Activated naive CD8-positive, alpha-beta T cell treated with anti-CD3 and anti-CD28 coated beads, Interleukin-2, amount 10 ng/mL, durations not matched to agents 7 days and 5 days (primary cell): ENCODE data around the gene RSL1D1. TPM values are rescaled to one million over a fixed set of nuclear protein-coding genes. Genes with fewer than 3 reads are reported as not detected.
"Not testable (repeated sequence)": the region's sequence is repeated elsewhere in the genome, so short reads cannot be mapped to it uniquely, and the experiment has no call there.

Experiments
- ATAC-seq: fragments of 150-1000 bp; cut with Tn5 transposase; one replicate; pipeline ENCODE4 v1.10.0; 2021; ENCODE audit warnings: low read depth, moderate library complexity
- POLR2A ChIA-PET: fragments of 350-600 bp; sonication (Branson Sonifier 250); formaldehyde crosslinking; loops from one replicate; lab custom pipeline; 2021; ENCODE audit warnings: antibody characterized with exemption; lab: Charles Lee
- DNase-seq: peaks from one replicate; pipeline ENCODE4 v3.0.0; 2021
- H3K27ac Mint-ChIP-seq: one replicate; pipeline ENCODE4 v1.8.0; 2022; ENCODE audit warnings: mild to moderate bottlenecking, mixed read lengths
- H3K27me3 Mint-ChIP-seq: one replicate; pipeline ENCODE4 v1.8.0; 2022; ENCODE audit warnings: mild to moderate bottlenecking, moderate library complexity, mixed read lengths
- H3K36me3 Mint-ChIP-seq: one replicate; pipeline ENCODE4 v1.8.0; 2021; ENCODE audit warnings: mild to moderate bottlenecking, mixed read lengths
- H3K4me1 Mint-ChIP-seq: one replicate; pipeline ENCODE4 v1.8.0; 2021; ENCODE audit warnings: mixed read lengths
- H3K4me3 Mint-ChIP-seq: one replicate; pipeline ENCODE4 v1.8.0; 2022; ENCODE audit warnings: mild to moderate bottlenecking, moderate library complexity, mixed read lengths
- H3K9me3 Mint-ChIP-seq: one replicate; pipeline ENCODE4 v1.8.0; 2021; ENCODE audit warnings: mixed read lengths
- total RNA-seq, 2 experiments: library from RNA; stranded (reverse); gene quantifications; one replicate each; pipeline ENCODE4 v1.2.3, GENCODE V29; 2021

The RSL1D1 gene
- total RNA-seq, 2 experiments from 2014 or later, result 159 to 165 TPM

DNA sequence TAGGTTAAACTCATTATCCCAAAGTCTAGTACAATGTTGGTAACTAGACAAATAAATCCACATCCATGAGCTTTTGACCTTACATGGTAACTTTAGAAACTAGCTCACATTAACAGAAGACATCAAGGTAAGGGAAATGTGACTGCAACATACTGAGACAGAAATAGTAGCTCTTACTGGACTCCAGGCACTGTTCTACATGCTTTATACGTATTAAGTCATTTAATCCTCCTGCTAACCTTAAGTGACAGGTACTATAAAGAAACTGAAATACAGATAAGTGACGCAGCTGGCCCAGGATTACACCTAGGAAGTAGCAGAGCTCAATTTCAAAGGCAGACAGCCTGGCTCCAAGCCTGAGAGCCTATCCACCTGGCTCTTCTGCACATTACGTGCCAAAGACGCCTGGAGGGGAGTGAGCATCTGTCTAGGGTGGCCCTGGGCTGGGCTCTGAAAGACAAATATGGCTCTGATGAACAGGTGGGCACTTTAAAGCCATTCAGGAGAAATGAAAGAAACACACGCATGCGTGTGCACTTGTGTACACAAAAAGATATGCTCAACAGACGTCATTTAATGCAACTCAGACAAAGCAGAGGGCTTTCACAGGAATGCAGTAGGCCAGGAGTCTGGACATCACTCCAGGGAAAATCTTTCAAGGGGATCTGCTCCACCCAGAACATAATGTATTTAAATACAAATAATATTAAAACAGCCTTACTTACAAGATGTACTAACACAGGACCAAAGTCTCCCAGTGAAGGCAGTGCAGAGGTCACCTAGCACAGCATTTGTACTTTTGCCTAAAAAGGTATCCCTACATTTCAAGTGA, 58.7 kb downstream of the RSL1D1 start:
- Mint-ChIP-seq H3K27ac (peak overlapping the region; percentile 49), H3K4me1 (peaks cover 53% of the 10 kb centered on the region), H3K27me3 (no peaks in the 10 kb centered on the region), H3K36me3 (peaks cover 27% of the 10 kb centered on the region), H3K4me3 (peak overlapping the region; percentile 3), H3K9me3 (no peaks in the 10 kb centered on the region)
- DNase-seq, result no peak
- POLR2A ChIA-PET, result interaction anchor here (0.6 to 2.0 kb wide), 2 partner anchors 9 to 216 kb away, joined by 4 read pairs; no protein-coding TSS in a partner anchor
- ATAC-seq, result no peak

DNA sequence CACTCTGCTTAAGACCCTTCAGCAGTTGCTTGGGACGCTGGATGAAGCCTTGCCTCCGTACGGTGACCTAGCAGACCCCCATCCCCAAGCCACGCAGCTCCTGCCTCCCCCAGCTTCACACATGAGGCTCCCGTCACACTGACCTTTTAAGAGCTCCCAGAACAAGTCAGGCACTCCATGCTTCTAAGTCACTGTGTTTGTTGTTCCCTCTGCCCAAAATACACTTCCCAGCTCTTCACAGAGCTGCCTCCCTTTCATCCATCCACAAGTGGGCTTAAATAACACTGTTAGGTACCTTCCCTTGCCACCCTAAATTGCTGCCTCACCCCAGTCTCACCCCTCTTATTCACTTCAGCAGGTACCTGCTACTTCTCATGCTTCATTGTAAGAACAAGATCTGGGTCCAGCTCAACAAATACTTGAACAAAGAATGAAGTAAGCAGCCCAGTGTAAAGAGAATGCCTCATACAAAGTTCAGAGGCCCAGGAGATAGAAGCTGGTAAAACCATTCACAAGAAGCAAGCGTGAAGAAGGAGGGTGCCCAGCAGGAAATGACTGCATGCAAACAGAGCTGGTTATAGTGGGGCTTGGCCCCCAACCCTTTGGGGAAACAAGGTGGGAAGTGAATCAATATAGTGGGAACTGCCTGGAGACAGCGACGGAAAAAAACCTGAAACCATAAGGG, 60.1 kb downstream of the RSL1D1 start:
- Mint-ChIP-seq H3K36me3 (peaks cover 30% of the 10 kb centered on the region), H3K4me3 (no peak overlapping the region), H3K4me1 (peaks cover 67% of the 10 kb centered on the region), H3K27ac (peak overlapping the region; percentile 12), H3K27me3 (no peaks in the 10 kb centered on the region), H3K9me3 (no peaks in the 10 kb centered on the region)
- DNase-seq (no peak), ATAC-seq (no peak)
- POLR2A ChIA-PET, result interaction anchor here (0.6 to 1.2 kb wide), 2 partner anchors 9 to 15 kb away, joined by 3 read pairs; no protein-coding TSS in a partner anchor

DNA sequence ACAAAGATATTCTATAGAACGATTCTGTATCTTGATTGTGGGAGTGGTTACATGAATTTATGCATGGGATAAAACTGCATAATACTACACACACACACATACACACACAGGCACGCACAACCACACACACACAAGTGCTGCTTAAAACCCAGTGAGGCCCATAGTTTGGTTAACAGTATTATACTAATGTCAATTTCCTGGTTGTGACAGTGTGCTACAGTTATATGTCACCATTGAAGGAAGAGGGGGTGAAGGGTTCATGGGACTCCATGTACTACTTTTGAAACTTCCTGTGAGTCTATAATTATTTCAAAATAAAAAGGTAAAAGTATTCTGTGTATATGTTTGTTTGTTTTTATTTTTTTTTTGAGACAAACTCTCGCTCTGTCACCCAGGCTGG, 62.4 kb downstream of the RSL1D1 start:
- ATAC-seq (no peak), DNase-seq (no peak)
- Mint-ChIP-seq H3K27ac (no peak overlapping the region), H3K27me3 (no peaks in the 10 kb centered on the region), H3K4me1 (peaks cover 56% of the 10 kb centered on the region), H3K4me3 (no peak overlapping the region), H3K36me3 (peaks cover 19% of the 10 kb centered on the region), H3K9me3 (no peaks in the 10 kb centered on the region)
- POLR2A ChIA-PET, result no interaction called here

GRCh38 chr16:11784980-11785599, 66.3 kb downstream of the RSL1D1 start:
- POLR2A ChIA-PET, result interaction anchor here (0.7 to 4.2 kb wide), 5 partner anchors 10 to 66 kb away, joined by 3 to 21 read pairs (median 4); partner anchors contain the start of genes RSL1D1, TXNDC11 and ZC3H7A
- H3K27ac Mint-ChIP-seq, result peak overlapping the region; percentile 92
- H3K4me3 Mint-ChIP-seq, result not testable (repeated sequence)

GRCh38 chr16:11784381-11784780, 67.0 kb downstream of the RSL1D1 start:
- peak overlapping the region; percentile 78 for H3K27ac Mint-ChIP-seq
- POLR2A ChIA-PET, result interaction anchor here (1.0 to 4.2 kb wide), 4 partner anchors 8 to 16 kb away, joined by 3 to 21 read pairs (median 4); partner anchors contain the start of gene ZC3H7A
- H3K4me3 Mint-ChIP-seq, result peak overlapping the region; percentile 51
- H3K36me3 Mint-ChIP-seq, H3K9me3 Mint-ChIP-seq, DNase-seq, ATAC-seq, H3K27me3 Mint-ChIP-seq: not testable (repeated sequence)
- H3K4me1 Mint-ChIP-seq, result peaks cover 55% of the 10 kb centered on the region

More at GRCh38 chr16:11784980-11785599, 66.3 kb downstream of the RSL1D1 start:
- DNase-seq, H3K9me3 Mint-ChIP-seq, H3K36me3 Mint-ChIP-seq, ATAC-seq, H3K27me3 Mint-ChIP-seq: not testable (repeated sequence)
- peaks cover 55% of the 10 kb centered on the region for H3K4me1 Mint-ChIP-seq

DNA sequence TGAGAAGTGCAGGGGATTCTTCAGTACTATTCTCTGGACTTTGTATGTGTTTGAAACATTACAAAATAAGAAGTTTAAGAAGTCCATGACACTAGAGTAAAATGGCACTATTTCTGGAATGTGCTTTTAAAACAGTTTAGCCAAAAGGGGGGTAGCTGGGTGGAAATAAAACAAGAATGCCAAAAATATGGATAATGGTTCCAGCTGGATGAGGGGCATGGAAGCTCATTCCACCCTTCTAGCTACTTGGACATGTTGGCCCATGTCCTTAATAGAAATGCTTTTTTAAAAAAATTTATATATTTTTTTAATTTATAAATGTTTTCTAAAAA, 67.3 kb downstream of the RSL1D1 start:
- Mint-ChIP-seq H3K4me3 (peak overlapping the region; percentile 78), H3K36me3 (peaks cover 7% of the 10 kb centered on the region), H3K4me1 (peaks cover 55% of the 10 kb centered on the region), H3K27ac (peak overlapping the region; percentile 97), H3K9me3 (no peaks in the 10 kb centered on the region), H3K27me3 (no peaks in the 10 kb centered on the region)
- POLR2A ChIA-PET, result interaction anchor here (1.0 to 4.2 kb wide), 3 partner anchors 9 to 16 kb away, joined by 4 to 21 read pairs (median 4); partner anchors contain the start of gene ZC3H7A
- DNase-seq (no peak), ATAC-seq (no peak)

Other genes starting within 250 kb of the RSL1D1 start
- 10 to 100 TPM; 30.1 to 31.8 TPM for gene SNN, start 183.1 kb downstream of the RSL1D1 start, total RNA-seq
- 10 to 100 TPM; 30.7 to 38.3 TPM for gene TXNDC11, start 108.7 kb downstream of the RSL1D1 start, total RNA-seq
- gene ZC3H7A, start 54.3 kb downstream of the RSL1D1 start, total RNA-seq, result 10 to 100 TPM; 73.1 to 82.5 TPM
- gene GSPT1, start 64.4 kb upstream of the RSL1D1 start, total RNA-seq, result 10 to 100 TPM; 88.3 to 90.7 TPM
- 10 to 100 TPM; 18.1 to 18.3 TPM for gene NPIPB2, start 90.5 kb upstream of the RSL1D1 start, total RNA-seq
- gene TNFRSF17, start 113.7 kb upstream of the RSL1D1 start, total RNA-seq, result not detected
- gene SNX29, start 125.2 kb upstream of the RSL1D1 start, total RNA-seq, result 10 to 100 TPM; 16.6 to 22.8 TPM